Measurements from ENCODE around the gene WDR36. TPM values are rescaled to one million over a fixed set of nuclear protein-coding genes. Genes with fewer than 3 reads are reported as not detected.

Gene WDR36
- total and polyA plus RNA-seq, 4 donors: 3.4 to 26.1 (median 11.0) TPM

DNA sequence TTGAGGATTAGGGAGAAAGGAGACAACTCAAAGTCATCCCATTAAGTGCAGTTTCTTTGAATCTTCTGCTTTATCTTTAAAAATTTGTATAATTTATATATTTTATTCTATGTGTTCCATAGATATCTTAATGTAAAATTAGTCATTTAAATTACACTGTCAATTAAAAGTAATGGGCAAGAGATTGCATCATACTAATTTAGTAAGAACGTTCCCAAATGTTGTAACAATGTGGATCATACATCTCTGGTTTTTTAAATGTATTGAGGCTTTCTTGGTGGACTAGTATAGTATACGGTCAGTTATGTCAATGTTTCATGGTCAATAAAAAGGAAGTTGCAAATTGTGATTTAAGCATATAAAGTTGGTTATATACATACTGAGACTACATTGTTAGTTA lies 14.5 kb upstream of the WDR36 start:
- H3K27me3 ChIP-seq (ENCODE audit: control insufficient read depth in 1 of 2, insufficient read depth in 2 of 2, low read length in 1 of 2): no peaks in the 10 kb centered on the region
- H3K9me3 ChIP-seq (ENCODE audit: control insufficient read depth, low read length): no peaks in the 10 kb centered on the region
- H3K4me1 ChIP-seq (ENCODE audit: control insufficient read depth in 1 of 2, insufficient read depth in 2 of 2, low read length in 2 of 2): peaks cover 0 to 5% of the 10 kb centered on the region in 2 donors
- H3K4me3 ChIP-seq (ENCODE audit: low read length in 2 of 2): no peak overlapping the region
- WGBS, 2 donors: 81 to 85% methylated on average over 2 of the region's 2 CpGs
- H3K27ac ChIP-seq (ENCODE audit: low read depth in 1 of 2, low read length in 2 of 2): no peak overlapping the region
- intact Hi-C loops (cut with DNase I): no loop called here
- DNase-seq (no peak), ATAC-seq (ENCODE audit: low FRiP score) (no peak)
- H3K36me3 ChIP-seq (ENCODE audit: control insufficient read depth in 1 of 2, insufficient read depth in 2 of 2, low read length in 1 of 2): no peaks in the 10 kb centered on the region

- Histone ChIP-seq H3K27ac (ENCODE audit: low read depth in 1 of 2, low read length in 2 of 2) (no peak overlapping the region), H3K4me1 (ENCODE audit: control insufficient read depth in 1 of 2, insufficient read depth in 2 of 2, low read length in 2 of 2) (peaks cover 0 to 2% of the 10 kb centered on the region in 2 donors), H3K36me3 (ENCODE audit: control insufficient read depth in 1 of 2, insufficient read depth in 2 of 2, low read length in 1 of 2) (no peaks in the 10 kb centered on the region), H3K4me3 (ENCODE audit: low read length in 2 of 2) (no peak overlapping the region), H3K27me3 (ENCODE audit: control insufficient read depth in 1 of 2, insufficient read depth in 2 of 2, low read length in 1 of 2) (no peaks in the 10 kb centered on the region), H3K9me3 (ENCODE audit: control insufficient read depth, low read length) (no peaks in the 10 kb centered on the region)
- intact Hi-C loops (cut with DNase I): no loop called here
- ATAC-seq (ENCODE audit: low FRiP score) (no peak), DNase-seq (no peak)
- 77 to 83% methylated on average over 1 of the region's 1 CpG for WGBS, 2 donors
Measured at GRCh38 chr5:111079846-111080245, 12.3 kb upstream of the WDR36 start.

DNA sequence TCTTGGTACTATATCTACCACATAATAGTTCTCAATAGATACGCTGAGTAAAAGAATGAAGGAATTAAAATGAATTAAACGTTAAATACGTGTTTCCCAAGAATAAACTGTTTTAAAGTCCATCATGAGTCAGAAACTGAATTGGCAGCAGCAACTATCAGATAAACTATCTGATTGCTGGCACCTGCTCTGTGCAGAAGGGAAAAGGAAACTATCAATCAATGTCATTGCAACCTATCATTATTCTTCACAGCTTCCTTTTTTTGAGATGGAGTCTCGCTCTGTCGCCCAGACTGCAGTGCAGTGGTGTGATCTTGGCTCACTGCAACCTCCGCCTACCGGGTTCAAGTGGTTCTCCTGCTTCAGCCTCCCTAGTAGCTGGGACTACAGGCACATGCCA lies 8.8 kb upstream of the WDR36 start:
- H3K4me1 ChIP-seq (ENCODE audit: control insufficient read depth in 1 of 2, insufficient read depth in 2 of 2, low read length in 2 of 2): no peaks in the 10 kb centered on the region
- no peak overlapping the region for H3K4me3 ChIP-seq (ENCODE audit: low read length in 2 of 2)
- H3K9me3 ChIP-seq (ENCODE audit: control insufficient read depth, low read length): no peaks in the 10 kb centered on the region
- ATAC-seq (ENCODE audit: low FRiP score): no peak
- DNase-seq: no peak
- 75% methylated on average over 7 of the region's 7 CpGs for WGBS, 2 donors
- H3K27me3 ChIP-seq (ENCODE audit: control insufficient read depth in 1 of 2, insufficient read depth in 2 of 2, low read length in 1 of 2): no peaks in the 10 kb centered on the region
- intact Hi-C loops (cut with DNase I): no loop called here
- H3K27ac ChIP-seq (ENCODE audit: low read depth in 1 of 2, low read length in 2 of 2): no peak overlapping the region
- no peaks in the 10 kb centered on the region for H3K36me3 ChIP-seq (ENCODE audit: control insufficient read depth in 1 of 2, insufficient read depth in 2 of 2, low read length in 1 of 2)

DNA sequence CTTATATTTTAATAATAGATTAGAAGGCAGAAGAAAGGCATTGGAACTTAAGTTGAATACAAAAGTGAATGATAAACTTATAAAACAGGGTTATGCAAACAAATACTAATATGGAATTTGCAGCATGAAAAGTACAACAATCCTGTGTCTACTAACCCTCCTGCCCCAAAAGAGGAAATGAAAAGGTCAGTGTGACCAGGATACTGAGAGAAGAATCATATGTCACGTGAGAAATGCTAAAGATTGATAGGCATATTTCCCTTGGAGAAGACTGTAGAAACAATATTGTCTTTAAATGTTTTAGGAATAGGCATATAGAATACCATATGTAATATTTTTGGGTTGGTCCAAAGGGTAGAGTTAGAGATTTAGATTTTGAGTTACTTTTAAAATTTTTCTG lies 3.8 kb downstream of the WDR36 start:
- DNase-seq (no peak), ATAC-seq (ENCODE audit: low FRiP score) (no peak)
- H3K4me1 ChIP-seq (ENCODE audit: control insufficient read depth in 1 of 2, insufficient read depth in 2 of 2, low read length in 2 of 2): peaks cover 0 to 3% of the 10 kb centered on the region in 2 donors
- H3K9me3 ChIP-seq (ENCODE audit: control insufficient read depth, low read length): no peaks in the 10 kb centered on the region
- 74 to 90% methylated on average over 1 of the region's 1 CpG for WGBS, 2 donors
- intact Hi-C loops (cut with DNase I): no loop called here
- no peaks in the 10 kb centered on the region for H3K27me3 ChIP-seq (ENCODE audit: control insufficient read depth in 1 of 2, insufficient read depth in 2 of 2, low read length in 1 of 2)
- H3K27ac ChIP-seq (ENCODE audit: low read depth in 1 of 2, low read length in 2 of 2): no peak overlapping the region
- H3K4me3 ChIP-seq (ENCODE audit: low read length in 2 of 2): no peak overlapping the region
- peaks cover 2 to 5% of the 10 kb centered on the region in 2 donors for H3K36me3 ChIP-seq (ENCODE audit: control insufficient read depth in 1 of 2, insufficient read depth in 2 of 2, low read length in 1 of 2)

GRCh38 chr5:111099058-111099778 lies 7.1 kb downstream of the WDR36 start:
- H3K4me3 ChIP-seq (ENCODE audit: low read length in 2 of 2): no peak overlapping the region
- no peak for DNase-seq
- no peaks in the 10 kb centered on the region for H3K4me1 ChIP-seq (ENCODE audit: control insufficient read depth in 1 of 2, insufficient read depth in 2 of 2, low read length in 2 of 2)
- H3K27ac ChIP-seq (ENCODE audit: low read depth in 1 of 2, low read length in 2 of 2): no peak overlapping the region
- 48 to 54% methylated on average over 1 of the region's 1 CpG for WGBS, 2 donors
- no peaks in the 10 kb centered on the region for H3K9me3 ChIP-seq (ENCODE audit: control insufficient read depth, low read length)
- H3K27me3 ChIP-seq (ENCODE audit: control insufficient read depth in 1 of 2, insufficient read depth in 2 of 2, low read length in 1 of 2): no peaks in the 10 kb centered on the region
- ATAC-seq (ENCODE audit: low FRiP score): no peak
- intact Hi-C loops (cut with DNase I): no loop called here
- H3K36me3 ChIP-seq (ENCODE audit: control insufficient read depth in 1 of 2, insufficient read depth in 2 of 2, low read length in 1 of 2): peaks cover 2 to 5% of the 10 kb centered on the region in 2 donors

- WGBS, 2 donors: 94 to 95% methylated on average over 2 of the region's 2 CpGs
- peaks cover 0 to 3% of the 10 kb centered on the region in 2 donors for H3K36me3 ChIP-seq (ENCODE audit: control insufficient read depth in 1 of 2, insufficient read depth in 2 of 2, low read length in 1 of 2)
- ATAC-seq (ENCODE audit: low FRiP score): no peak
- H3K27ac ChIP-seq (ENCODE audit: low read depth in 1 of 2, low read length in 2 of 2): no peak overlapping the region
- H3K4me3 ChIP-seq (ENCODE audit: low read length in 2 of 2): no peak overlapping the region
- DNase-seq: no peak
- H3K27me3 ChIP-seq (ENCODE audit: control insufficient read depth in 1 of 2, insufficient read depth in 2 of 2, low read length in 1 of 2): no peaks in the 10 kb centered on the region
- intact Hi-C loops (cut with DNase I): no loop called here
- H3K4me1 ChIP-seq (ENCODE audit: control insufficient read depth in 1 of 2, insufficient read depth in 2 of 2, low read length in 2 of 2): no peaks in the 10 kb centered on the region
- no peaks in the 10 kb centered on the region for H3K9me3 ChIP-seq (ENCODE audit: control insufficient read depth, low read length)
Measured at GRCh38 chr5:111106320-111106948, 14.3 kb downstream of the WDR36 start.

GRCh38 chr5:111107371-111107770 lies 15.2 kb downstream of the WDR36 start:
- Histone ChIP-seq H3K4me3 (ENCODE audit: low read length in 2 of 2) (no peak overlapping the region), H3K9me3 (ENCODE audit: control insufficient read depth, low read length) (no peaks in the 10 kb centered on the region), H3K27ac (ENCODE audit: low read depth in 1 of 2, low read length in 2 of 2) (no peak overlapping the region), H3K4me1 (ENCODE audit: control insufficient read depth in 1 of 2, insufficient read depth in 2 of 2, low read length in 2 of 2) (no peaks in the 10 kb centered on the region), H3K36me3 (ENCODE audit: control insufficient read depth in 1 of 2, insufficient read depth in 2 of 2, low read length in 1 of 2) (peaks cover 2 to 3% of the 10 kb centered on the region in 2 donors), H3K27me3 (ENCODE audit: control insufficient read depth in 1 of 2, insufficient read depth in 2 of 2, low read length in 1 of 2) (no peaks in the 10 kb centered on the region)
- DNase-seq (no peak), ATAC-seq (ENCODE audit: low FRiP score) (no peak)
- 81 to 89% methylated on average over 2 of the region's 2 CpGs for WGBS, 2 donors
- intact Hi-C loops (cut with DNase I): no loop called here

- H3K4me1 ChIP-seq (ENCODE audit: control insufficient read depth in 1 of 2, insufficient read depth in 2 of 2, low read length in 2 of 2): no peaks in the 10 kb centered on the region
- 85 to 92% methylated on average over 3 of the region's 3 CpGs for WGBS, 2 donors
- ATAC-seq (ENCODE audit: low FRiP score): no peak
- H3K27ac ChIP-seq (ENCODE audit: low read depth in 1 of 2, low read length in 2 of 2): no peak overlapping the region
- H3K36me3 ChIP-seq (ENCODE audit: control insufficient read depth in 1 of 2, insufficient read depth in 2 of 2, low read length in 1 of 2): peaks cover 0 to 5% of the 10 kb centered on the region in 2 donors
- intact Hi-C loops (cut with DNase I): no loop called here
- no peak overlapping the region for H3K4me3 ChIP-seq (ENCODE audit: low read length in 2 of 2)
- no peaks in the 10 kb centered on the region for H3K27me3 ChIP-seq (ENCODE audit: control insufficient read depth in 1 of 2, insufficient read depth in 2 of 2, low read length in 1 of 2)
- no peaks in the 10 kb centered on the region for H3K9me3 ChIP-seq (ENCODE audit: control insufficient read depth, low read length)
- DNase-seq: no peak
Measured at GRCh38 chr5:111111956-111112355, 19.8 kb downstream of the WDR36 start.

DNA sequence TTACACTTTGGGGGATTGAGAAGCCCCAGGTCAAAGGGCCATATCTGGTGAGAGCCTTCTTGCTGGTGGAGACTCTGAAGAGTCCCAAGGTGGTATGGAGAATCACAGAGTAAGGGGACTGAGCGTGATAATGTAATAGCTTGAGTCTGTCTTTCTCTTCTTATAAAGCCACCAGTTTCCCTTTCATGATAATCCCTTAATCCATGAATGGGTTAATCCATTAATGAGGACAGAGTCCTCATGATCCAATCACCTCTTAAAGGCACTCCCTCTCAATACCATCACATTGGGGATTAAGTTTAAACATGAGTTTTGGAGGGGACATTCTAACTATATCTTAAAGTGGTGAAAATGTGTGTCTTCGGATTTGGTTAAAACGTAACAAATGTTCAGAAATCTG lies 21.5 kb downstream of the WDR36 start:
- H3K27ac ChIP-seq (ENCODE audit: low read depth in 1 of 2, low read length in 2 of 2): no peak overlapping the region
- intact Hi-C loops (cut with DNase I): no loop called here
- WGBS, 2 donors: 94 to 95% methylated on average over 3 of the region's 3 CpGs
- H3K36me3 ChIP-seq (ENCODE audit: control insufficient read depth in 1 of 2, insufficient read depth in 2 of 2, low read length in 1 of 2): peaks cover 2 to 5% of the 10 kb centered on the region in 2 donors
- ATAC-seq (ENCODE audit: low FRiP score) (no peak), DNase-seq (no peak)
- no peaks in the 10 kb centered on the region for H3K27me3 ChIP-seq (ENCODE audit: control insufficient read depth in 1 of 2, insufficient read depth in 2 of 2, low read length in 1 of 2)
- no peak overlapping the region for H3K4me3 ChIP-seq (ENCODE audit: low read length in 2 of 2)
- no peaks in the 10 kb centered on the region for H3K4me1 ChIP-seq (ENCODE audit: control insufficient read depth in 1 of 2, insufficient read depth in 2 of 2, low read length in 2 of 2)
- no peaks in the 10 kb centered on the region for H3K9me3 ChIP-seq (ENCODE audit: control insufficient read depth, low read length)
